GM18951 (cell line): Measurements from ENCODE around the gene ITGA8.
"Not testable (repeated sequence)": the region's sequence is repeated elsewhere in the genome, so short reads cannot be mapped to it uniquely, and the experiment has no call there.

ENCODE experiments used
- POLR2A ChIP-seq: IDR thresholded peaks from 4 replicates; pipeline ENCODE4 v1.6.1; 2011; ENCODE audit warnings: mild to moderate bottlenecking; ENCODE audit not compliant: insufficient read length, insufficient read depth; ENCODE audit errors: extremely low read depth
- in situ Hi-C: fragments of 300-500 bp; cut with MboI; formaldehyde crosslinking; loops from one replicate; pipeline ENCODE4 v1.12.0; 2022; ENCODE audit warnings: low sequenced_read_pairs, mixed read lengths, inconsistent platforms; ENCODE audit not compliant: unreplicated experiment

ITGA8 gene

GRCh38 chr10:15478950-15479349, 240.8 kb downstream of the ITGA8 start:
- in situ Hi-C loops = no loop called here
- TF ChIP-seq POLR2A = no peak

DNA sequence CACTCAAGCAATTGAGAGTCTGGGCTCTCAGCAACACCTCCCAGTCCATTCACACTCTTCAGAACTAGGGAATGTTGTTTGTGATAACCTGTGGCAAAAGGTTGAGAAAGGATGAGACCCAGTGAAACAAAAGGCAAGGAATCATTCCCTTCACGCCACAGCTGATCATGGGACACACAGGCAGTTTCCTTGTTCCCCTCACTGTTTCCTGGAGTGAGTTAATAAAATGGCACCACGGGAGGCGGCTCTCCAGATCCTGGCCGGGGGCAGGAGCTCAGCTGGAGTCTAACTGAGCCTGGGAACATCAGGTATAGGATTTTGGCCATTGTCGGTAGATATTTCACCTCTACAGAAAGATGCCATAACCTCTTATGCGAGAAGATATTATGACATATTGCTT, 241.3 kb downstream of the ITGA8 start:
- TF ChIP-seq POLR2A = no peak
- in situ Hi-C loops = no loop called here

DNA sequence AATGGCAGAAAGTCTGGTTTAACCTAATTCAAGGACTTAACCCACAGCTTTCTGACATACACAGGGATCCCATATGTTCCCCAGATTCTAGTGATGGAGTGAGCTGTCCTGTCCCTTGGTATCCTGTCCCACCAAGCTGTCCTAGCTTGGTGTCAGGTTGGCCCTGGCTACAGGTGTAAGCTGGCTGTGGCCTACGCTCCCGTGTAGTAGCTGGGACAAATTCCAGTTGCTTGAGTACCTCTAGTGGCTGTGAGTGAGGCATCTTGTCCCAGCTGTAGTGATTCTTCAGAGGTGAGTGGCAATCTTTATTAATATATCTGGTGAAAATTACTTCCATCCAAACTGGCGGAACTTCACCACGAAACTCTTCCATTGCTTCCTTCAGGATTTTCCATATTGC, 243.4 kb downstream of the ITGA8 start:
- in situ Hi-C loops = no loop called here
- no peak for TF ChIP-seq POLR2A

DNA sequence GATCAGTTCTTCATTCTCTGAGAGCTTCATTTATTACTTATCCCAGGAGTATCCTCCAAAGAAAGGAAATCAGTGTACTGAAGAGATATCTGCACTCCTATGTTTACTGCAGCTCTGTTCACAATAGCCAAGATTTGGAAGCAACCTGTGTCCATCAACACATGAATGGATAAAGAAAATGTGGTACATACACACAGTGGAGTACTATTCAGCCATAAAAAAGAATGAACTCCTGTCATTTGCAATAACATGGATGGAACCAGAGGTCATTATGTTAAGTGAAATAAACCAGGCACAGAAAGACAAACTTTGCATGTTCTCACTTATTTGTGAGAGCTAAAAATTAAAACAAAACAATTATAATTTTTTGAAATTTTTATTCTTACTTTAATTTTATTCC, 244.3 kb downstream of the ITGA8 start:
- in situ Hi-C loops = not testable (repeated sequence)

DNA sequence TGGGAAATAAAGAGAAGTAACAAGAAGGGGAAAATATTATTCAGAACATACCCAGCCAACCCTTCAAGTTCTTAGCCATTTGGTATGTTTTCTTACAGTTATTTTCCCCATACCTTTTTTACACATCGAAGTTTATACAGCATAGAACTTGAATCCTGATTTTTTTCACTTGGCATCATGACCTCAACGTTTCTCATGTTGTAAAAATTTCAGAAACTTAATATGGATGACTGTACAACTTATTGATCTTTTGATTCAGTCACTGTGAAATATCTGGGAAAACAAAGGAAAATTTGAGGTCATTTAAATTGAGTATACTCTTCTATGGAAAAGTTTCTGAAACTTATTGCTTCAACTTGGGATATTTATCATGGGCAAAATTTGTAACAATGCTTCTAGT, 245.1 kb downstream of the ITGA8 start:
- in situ Hi-C loops = no loop called here
- TF ChIP-seq POLR2A = no peak

DNA sequence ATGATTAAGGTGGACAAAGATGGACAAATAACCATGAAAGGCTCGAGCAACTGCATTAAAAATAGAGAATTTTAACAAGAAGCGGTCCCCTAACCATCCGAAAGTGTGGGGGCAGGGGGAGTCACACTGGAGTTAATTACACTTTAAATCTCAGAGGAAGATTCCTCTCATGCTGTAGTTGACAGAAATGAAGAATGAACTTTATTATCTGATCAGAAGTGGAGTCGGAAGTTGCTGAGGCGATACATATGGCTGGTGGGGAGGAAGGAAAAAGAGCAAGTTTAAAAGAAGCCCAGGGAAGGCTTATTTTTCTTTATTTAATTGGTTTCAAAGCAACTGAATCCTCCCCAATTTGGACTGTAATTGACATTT, 246.3 kb downstream of the ITGA8 start:
- in situ Hi-C loops = no loop called here
- no peak for TF ChIP-seq POLR2A

- in situ Hi-C loops = no loop called here
- TF ChIP-seq POLR2A = no peak
Measured at GRCh38 chr10:15472431-15473395, 247.0 kb downstream of the ITGA8 start.

DNA sequence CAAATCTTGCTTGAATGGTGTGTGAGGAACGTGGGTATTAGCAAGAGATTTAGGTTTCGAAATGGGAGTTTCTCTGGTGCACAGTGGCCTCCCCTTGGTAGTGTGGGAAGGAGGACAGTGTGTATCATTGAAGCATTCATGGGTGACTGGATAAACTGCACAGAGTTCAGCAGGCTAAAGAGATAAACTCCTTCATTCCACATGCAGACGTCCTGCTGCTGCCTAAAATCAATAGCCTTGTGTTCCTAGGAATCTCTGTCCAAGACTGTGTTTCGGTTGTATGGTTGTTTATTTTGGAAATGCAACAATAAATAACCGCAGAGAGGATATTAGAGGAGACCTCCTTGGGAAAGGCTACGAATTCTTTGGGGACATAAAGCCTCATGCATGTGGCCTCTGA, 247.7 kb downstream of the ITGA8 start:
- no peak for TF ChIP-seq POLR2A
- in situ Hi-C loops = no loop called here

GRCh38 chr10:15469111-15469510, 250.6 kb downstream of the ITGA8 start:
- in situ Hi-C loops = no loop called here
- no peak for TF ChIP-seq POLR2A

DNA sequence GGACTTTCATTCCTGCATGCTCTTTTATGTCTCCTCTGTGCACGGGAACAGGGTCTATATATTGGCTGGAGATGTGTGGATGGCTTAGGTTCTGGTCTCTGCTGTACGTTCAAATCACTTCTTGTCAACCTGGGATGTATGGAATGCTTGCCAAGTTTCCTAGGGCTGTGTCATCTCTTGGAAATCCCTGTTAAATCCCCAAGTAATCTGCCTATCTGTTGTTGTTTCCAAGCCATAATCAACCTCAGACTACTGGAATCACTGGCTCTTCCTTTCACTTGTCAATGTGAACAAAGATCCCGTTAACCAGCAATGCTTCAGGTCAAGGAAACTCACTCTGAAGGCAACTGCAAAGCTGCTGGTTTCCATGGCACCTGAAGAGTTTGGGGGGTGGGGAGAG, 255.3 kb downstream of the ITGA8 start:
- in situ Hi-C loops = no loop called here
- no peak for TF ChIP-seq POLR2A
